ENCODE results near the gene AGPAT3.

AGPAT3 gene

DNA sequence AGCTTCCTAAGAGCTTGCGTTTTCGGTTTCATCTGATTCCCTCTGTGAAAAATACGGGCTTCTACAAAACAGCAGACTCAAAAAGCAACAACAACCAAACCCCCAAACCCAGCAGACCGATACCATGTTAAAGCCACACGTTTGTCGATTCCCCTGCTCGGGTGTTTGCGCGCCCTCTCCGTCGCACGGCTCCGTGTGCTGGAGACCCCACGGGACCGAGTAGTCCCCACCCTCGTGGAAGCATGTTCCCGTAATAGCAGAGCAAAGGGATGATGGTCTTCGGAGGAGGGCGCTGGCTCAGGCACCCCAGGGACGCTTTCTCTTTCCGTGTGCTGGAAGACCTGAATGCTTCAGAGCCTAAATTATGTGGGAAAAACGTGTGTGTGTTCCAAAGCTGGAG lies 42.7 kb downstream of the AGPAT3 start:
- H3K27ac ChIP-seq (ENCODE audit: extremely low read depth, low read depth, low read length) = no peak overlapping the region
- no peak overlapping the region for H3K4me3 ChIP-seq (ENCODE audit: low read depth, low read length)
- H3K9me3 ChIP-seq (ENCODE audit: control insufficient read depth, insufficient read depth, low read depth, low read length) = no peaks in the 10 kb centered on the region
- H3K4me1 ChIP-seq (ENCODE audit: control insufficient read depth, insufficient read depth, low read length) = no peaks in the 10 kb centered on the region
- ChIA-PET CTCF (no interaction called here), POLR2A (no interaction called here)
- peaks cover 0 to 23% of the 10 kb centered on the region in 2 experiments; a peak in 2 of 3 replicates for H3K36me3 ChIP-seq (ENCODE audit: control insufficient read depth in 2 of 2, insufficient read depth in 1 of 2, low read length in 2 of 2)
- TF ChIP-seq KLF17 (tag by site-specific recombination; IDR thresholded peaks at IDR 0.05) (no peak), ZNF560 (tag by site-specific recombination; IDR thresholded peaks at IDR 0.05; ENCODE audit: borderline replicate concordance) (no peak), ZNF510 (tag by site-specific recombination; IDR thresholded peaks at IDR 0.05; ENCODE audit: insufficient replicate concordance) (no peak), ZNF670 (tag by site-specific recombination; IDR thresholded peaks at IDR 0.05; ENCODE audit: low read depth) (no peak), TCF7L2 (IDR thresholded peaks at IDR 0.05; ENCODE audit: borderline replicate concordance, low read depth, low read length) (no peak), SCRT1 (tag by site-specific recombination; IDR thresholded peaks at IDR 0.05; ENCODE audit: borderline replicate concordance) (no peak), ZSCAN30 (tag by site-specific recombination; IDR thresholded peaks at IDR 0.05) (no peak), ZNF701 (tag by site-specific recombination; IDR thresholded peaks at IDR 0.05) (no peak), GLI2 (tag by site-specific recombination; IDR thresholded peaks at IDR 0.05; ENCODE audit: borderline replicate concordance, low read depth) (no peak), ZBTB6 (tag by site-specific recombination; IDR thresholded peaks at IDR 0.05) (no peak), ZNF571 (tag by site-specific recombination; IDR thresholded peaks at IDR 0.05) (no peak), IKZF3 (tag by site-specific recombination; IDR thresholded peaks at IDR 0.05) (no peak; the same call in 1 of the 2 replicates), ZNF654 (tag by site-specific recombination; IDR thresholded peaks at IDR 0.05; ENCODE audit: low read depth) (no peak), ZNF350 (tag by site-specific recombination; IDR thresholded peaks at IDR 0.05) (no peak), HOXC10 (CRISPR knock-in tag; IDR thresholded peaks at IDR 0.05) (no peak), ZNF274 (IDR thresholded peaks at IDR 0.05; ENCODE audit: low read length) (no peak), ZNF274 (tag by site-specific recombination; IDR thresholded peaks at IDR 0.05; ENCODE audit: borderline replicate concordance) (no peak), ZNF16 (tag by site-specific recombination; IDR thresholded peaks at IDR 0.05; ENCODE audit: low read depth) (no peak)
- TF ChIP-seq, protein P1, sequence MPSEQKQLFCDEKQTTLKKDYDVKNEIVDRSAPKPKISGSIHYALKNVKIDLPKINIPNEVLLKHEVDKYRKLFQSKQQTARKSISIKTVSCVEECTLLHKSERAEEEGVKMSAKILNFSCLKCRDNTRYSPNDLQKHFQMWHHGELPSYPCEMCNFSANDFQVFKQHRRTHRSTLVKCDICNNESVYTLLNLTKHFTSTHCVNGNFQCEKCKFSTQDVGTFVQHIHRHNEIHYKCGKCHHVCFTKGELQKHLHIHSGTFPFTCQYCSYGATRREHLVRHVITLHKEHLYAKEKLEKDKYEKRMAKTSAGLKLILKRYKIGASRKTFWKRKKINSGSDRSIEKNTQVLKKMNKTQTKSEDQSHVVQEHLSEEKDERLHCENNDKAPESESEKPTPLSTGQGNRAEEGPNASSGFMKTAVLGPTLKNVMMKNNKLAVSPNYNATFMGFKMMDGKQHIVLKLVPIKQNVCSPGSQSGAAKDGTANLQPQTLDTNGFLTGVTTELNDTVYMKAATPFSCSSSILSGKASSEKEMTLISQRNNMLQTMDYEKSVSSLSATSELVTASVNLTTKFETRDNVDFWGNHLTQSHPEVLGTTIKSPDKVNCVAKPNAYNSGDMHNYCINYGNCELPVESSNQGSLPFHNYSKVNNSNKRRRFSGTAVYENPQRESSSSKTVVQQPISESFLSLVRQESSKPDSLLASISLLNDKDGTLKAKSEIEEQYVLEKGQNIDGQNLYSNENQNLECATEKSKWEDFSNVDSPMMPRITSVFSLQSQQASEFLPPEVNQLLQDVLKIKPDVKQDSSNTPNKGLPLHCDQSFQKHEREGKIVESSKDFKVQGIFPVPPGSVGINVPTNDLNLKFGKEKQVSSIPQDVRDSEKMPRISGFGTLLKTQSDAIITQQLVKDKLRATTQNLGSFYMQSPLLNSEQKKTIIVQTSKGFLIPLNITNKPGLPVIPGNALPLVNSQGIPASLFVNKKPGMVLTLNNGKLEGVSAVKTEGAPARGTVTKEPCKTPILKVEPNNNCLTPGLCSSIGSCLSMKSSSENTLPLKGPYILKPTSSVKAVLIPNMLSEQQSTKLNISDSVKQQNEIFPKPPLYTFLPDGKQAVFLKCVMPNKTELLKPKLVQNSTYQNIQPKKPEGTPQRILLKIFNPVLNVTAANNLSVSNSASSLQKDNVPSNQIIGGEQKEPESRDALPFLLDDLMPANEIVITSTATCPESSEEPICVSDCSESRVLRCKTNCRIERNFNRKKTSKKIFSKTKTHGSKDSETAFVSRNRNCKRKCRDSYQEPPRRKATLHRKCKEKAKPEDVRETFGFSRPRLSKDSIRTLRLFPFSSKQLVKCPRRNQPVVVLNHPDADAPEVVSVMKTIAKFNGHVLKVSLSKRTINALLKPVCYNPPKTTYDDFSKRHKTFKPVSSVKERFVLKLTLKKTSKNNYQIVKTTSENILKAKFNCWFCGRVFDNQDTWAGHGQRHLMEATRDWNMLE (tag by site-specific recombination; conservative IDR thresholded peaks at IDR 0.05; ENCODE audit: low read depth) = no peak
- TF ChIP-seq, protein P2, sequence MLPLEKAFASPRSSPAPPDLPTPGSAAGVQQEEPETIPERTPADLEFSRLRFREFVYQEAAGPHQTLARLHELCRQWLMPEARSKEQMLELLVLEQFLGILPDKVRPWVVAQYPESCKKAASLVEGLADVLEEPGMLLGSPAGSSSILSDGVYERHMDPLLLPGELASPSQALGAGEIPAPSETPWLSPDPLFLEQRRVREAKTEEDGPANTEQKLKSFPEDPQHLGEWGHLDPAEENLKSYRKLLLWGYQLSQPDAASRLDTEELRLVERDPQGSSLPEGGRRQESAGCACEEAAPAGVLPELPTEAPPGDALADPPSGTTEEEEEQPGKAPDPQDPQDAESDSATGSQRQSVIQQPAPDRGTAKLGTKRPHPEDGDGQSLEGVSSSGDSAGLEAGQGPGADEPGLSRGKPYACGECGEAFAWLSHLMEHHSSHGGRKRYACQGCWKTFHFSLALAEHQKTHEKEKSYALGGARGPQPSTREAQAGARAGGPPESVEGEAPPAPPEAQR (tag by site-specific recombination; IDR thresholded peaks at IDR 0.05) = no peak
